ENCODE results near the gene FAM200B.

The FAM200B gene

GRCh38 chr4:15668566-15669435, 12.8 kb upstream of the FAM200B start:
- TF ChIP-seq SIN3A (IDR thresholded peaks at IDR 0.05; ENCODE audit: borderline replicate concordance, insufficient read depth, low read length): no peak
- no peak for TF ChIP-seq TAF1 (IDR thresholded peaks at IDR 0.05; ENCODE audit: borderline replicate concordance, insufficient read depth, low read length)
- TF ChIP-seq REST (IDR thresholded peaks at IDR 0.05; ENCODE audit: insufficient read depth in 1 of 2, low read depth in 2 of 2, low read length in 2 of 2): no peak
- TF ChIP-seq POLR2AphosphoS5 (IDR thresholded peaks at IDR 0.05; ENCODE audit: low read depth, low read length): no peak
- no peak for TF ChIP-seq FOXP2 (optimal IDR thresholded peaks at IDR 0.05; ENCODE audit: borderline replicate concordance, extremely low read depth, extremely low read length, insufficient read depth)

GRCh38 chr4:15670576-15670975, 11.1 kb upstream of the FAM200B start:
- no peak for TF ChIP-seq REST (IDR thresholded peaks at IDR 0.05; ENCODE audit: insufficient read depth in 1 of 2, low read depth in 2 of 2, low read length in 2 of 2)
- TF ChIP-seq POLR2AphosphoS5 (IDR thresholded peaks at IDR 0.05; ENCODE audit: low read depth, low read length): no peak
- TF ChIP-seq SIN3A (IDR thresholded peaks at IDR 0.05; ENCODE audit: borderline replicate concordance, insufficient read depth, low read length): no peak
- no peak for TF ChIP-seq FOXP2 (optimal IDR thresholded peaks at IDR 0.05; ENCODE audit: borderline replicate concordance, extremely low read depth, extremely low read length, insufficient read depth)
- TF ChIP-seq TAF1 (IDR thresholded peaks at IDR 0.05; ENCODE audit: borderline replicate concordance, insufficient read depth, low read length): no peak

GRCh38 chr4:15672101-15672500, 9.5 kb upstream of the FAM200B start:
- TF ChIP-seq REST (IDR thresholded peaks at IDR 0.05; ENCODE audit: insufficient read depth in 1 of 2, low read depth in 2 of 2, low read length in 2 of 2): no peak
- TF ChIP-seq FOXP2 (optimal IDR thresholded peaks at IDR 0.05; ENCODE audit: borderline replicate concordance, extremely low read depth, extremely low read length, insufficient read depth): no peak

- TF ChIP-seq POLR2AphosphoS5 (IDR thresholded peaks at IDR 0.05; ENCODE audit: low read depth, low read length) (no peak), REST (IDR thresholded peaks at IDR 0.05; ENCODE audit: insufficient read depth in 1 of 2, low read depth in 2 of 2, low read length in 2 of 2) (no peak)
Observed at GRCh38 chr4:15673337-15673736, 8.3 kb upstream of the FAM200B start.

GRCh38 chr4:15674046-15674445, 7.6 kb upstream of the FAM200B start:
- TF ChIP-seq FOXP2 (optimal IDR thresholded peaks at IDR 0.05; ENCODE audit: borderline replicate concordance, extremely low read depth, extremely low read length, insufficient read depth) (no peak), TAF1 (IDR thresholded peaks at IDR 0.05; ENCODE audit: borderline replicate concordance, insufficient read depth, low read length) (no peak), REST (IDR thresholded peaks at IDR 0.05; ENCODE audit: insufficient read depth in 1 of 2, low read depth in 2 of 2, low read length in 2 of 2) (no peak), SIN3A (IDR thresholded peaks at IDR 0.05; ENCODE audit: borderline replicate concordance, insufficient read depth, low read length) (no peak), POLR2AphosphoS5 (IDR thresholded peaks at IDR 0.05; ENCODE audit: low read depth, low read length) (no peak)

Measured in PFSK-1 (cell line).